GM23338 (cell line): Measurements from ENCODE around the gene AP1B1. TPM values are rescaled to one million over a fixed set of nuclear protein-coding genes. Genes with fewer than 3 reads are reported as not detected.

Source experiments
- ATAC-seq: fragments of 200-7000 bp; cut with Tn5 transposase; 3 replicates; pipeline ENCODE4 v1.9.1; 2020
- DNase-seq: peaks from one replicate; pipeline ENCODE4 v3.0.0-alpha.2; 2015; ENCODE audit warnings: low spot score
- H2AFZ ChIP-seq: fragments of 200-600 bp; sonication (generic); 2 replicates; pipeline ENCODE4 v1.8.0; 2016; ENCODE audit warnings: antibody characterized with exemption, mild to moderate bottlenecking, moderate library complexity
- H3F3A ChIP-seq: fragments of 200-600 bp; sonication (generic); replicated peaks from 2 replicates; pipeline ENCODE4 v1.8.0; 2017; ENCODE audit warnings: antibody characterized with exemption, mixed run types, low read depth
- H3K27ac ChIP-seq: fragments of 200-600 bp; sonication (generic); 2 replicates; pipeline ENCODE4 v1.6.1; 2016; ENCODE audit warnings: low read depth
- H3K27me3 ChIP-seq: fragments of 200-600 bp; sonication (generic); 2 replicates; pipeline ENCODE4 v1.8.0; 2016; ENCODE audit warnings: mild to moderate bottlenecking, mixed run types, moderate library complexity; ENCODE audit not compliant: insufficient read depth
- H3K36me3 ChIP-seq: fragments of 200-600 bp; sonication (generic); 2 replicates; pipeline ENCODE4 v1.8.0; 2016; ENCODE audit warnings: mild to moderate bottlenecking; ENCODE audit not compliant: insufficient read depth
- H3K4me1 ChIP-seq: fragments of 200-600 bp; sonication (generic); 2 replicates; pipeline ENCODE4 v1.8.0; 2016; ENCODE audit warnings: mild to moderate bottlenecking, moderate library complexity; ENCODE audit not compliant: insufficient read depth
- H3K4me2 ChIP-seq: fragments of 200-600 bp; sonication (generic); 2 replicates; pipeline ENCODE4 v1.7.1; 2017; ENCODE audit warnings: mixed run types
- H3K4me3 ChIP-seq: fragments of 200-600 bp; sonication (generic); 2 replicates; pipeline ENCODE4 v1.6.1; 2016; ENCODE audit warnings: mixed run types
- H3K79me2 ChIP-seq: fragments of 200-600 bp; sonication (generic); replicated peaks from 2 replicates; pipeline ENCODE4 v1.8.0; 2017; ENCODE audit warnings: mild to moderate bottlenecking; ENCODE audit not compliant: insufficient read depth
- H3K9me2 ChIP-seq: fragments of 200-600 bp; sonication (generic); 2 replicates; pipeline ENCODE4 v1.8.0; 2017; ENCODE audit not compliant: insufficient read depth
- H4K20me1 ChIP-seq: fragments of 200-600 bp; sonication (generic); replicated peaks from 2 replicates; pipeline ENCODE4 v1.8.0; 2017; ENCODE audit warnings: mild to moderate bottlenecking; ENCODE audit not compliant: insufficient read depth
- H3K27ac Mint-ChIP-seq: 2 replicates; pipeline ENCODE4 v1.8.0; 2020; ENCODE audit warnings: inconsistent platforms, mild to moderate bottlenecking, moderate library complexity, mixed read lengths
- H3K27me3 Mint-ChIP-seq: 3 replicates; pipeline ENCODE4 v1.8.0; 2022; ENCODE audit warnings: low read depth, mild to moderate bottlenecking, moderate library complexity, mixed read lengths, inconsistent platforms; ENCODE audit not compliant: insufficient read depth, poor library complexity
- H3K36me3 Mint-ChIP-seq: 3 replicates; pipeline ENCODE4 v1.8.0; 2021; ENCODE audit warnings: low read depth, mild to moderate bottlenecking, inconsistent platforms, moderate library complexity, mixed read lengths
- H3K4me1 Mint-ChIP-seq: 3 replicates; pipeline ENCODE4 v1.8.0; 2020; ENCODE audit warnings: mild to moderate bottlenecking, inconsistent platforms, mixed read lengths
- H3K4me3 Mint-ChIP-seq: 3 replicates; pipeline ENCODE4 v1.8.0; 2021; ENCODE audit warnings: moderate library complexity, mild to moderate bottlenecking, inconsistent platforms, mixed read lengths
- H3K9me3 Mint-ChIP-seq: 3 replicates; pipeline ENCODE4 v1.8.0; 2020; ENCODE audit warnings: moderate library complexity, mild to moderate bottlenecking, inconsistent platforms, mixed read lengths
- CREB1 ChIP-seq: fragments of 250-450 bp; sonication (Bioruptor Pico); IDR thresholded peaks from 2 replicates; pipeline ENCODE4 v1.5.0; 2020; ENCODE audit warnings: low read depth, mild to moderate bottlenecking, moderate library complexity
- ETS1 ChIP-seq: IDR thresholded peaks from 2 replicates; pipeline ENCODE4 v1.6.1; 2016; ENCODE audit warnings: antibody characterized with exemption
- EZH2 ChIP-seq: fragments of 200-600 bp; sonication (generic); IDR thresholded peaks from one replicate; pipeline ENCODE4 v1.8.0; 2017; ENCODE audit warnings: antibody characterized with exemption, mild to moderate bottlenecking, low read depth; ENCODE audit not compliant: unreplicated experiment
- POLR2AphosphoS5 ChIP-seq: IDR thresholded peaks from 2 replicates; pipeline ENCODE4 v1.6.1; 2016; ENCODE audit warnings: antibody characterized with exemption, low read depth
- REST ChIP-seq: IDR thresholded peaks from one replicate; pipeline ENCODE4 v1.6.1; 2018; ENCODE audit warnings: antibody characterized with exemption; ENCODE audit not compliant: unreplicated experiment
- ZNF114 ChIP-seq: fragments of 250-450 bp; sonication (Bioruptor Pico); IDR thresholded peaks from 2 replicates; pipeline ENCODE4 v1.5.0; 2020; ENCODE audit warnings: mild to moderate bottlenecking, moderate library complexity
- polyA plus RNA-seq: library from polyadenylated mRNA; unstranded; fragments of >200 nt; fragmentation: Nextera tagmentation; extraction: Ambion mirVana; gene quantifications from 2 replicates; pipeline ENCODE4 v1.2.1, GENCODE V29; 2016
- total RNA-seq: library from RNA; depleted of rRNA; stranded (reverse); fragments of >200 nt; shearing (Covaris generic); gene quantifications from 2 replicates; pipeline ENCODE4 v1.2.3, GENCODE V29; 2014

The AP1B1 gene
- total and polyA plus RNA-seq, 2 experiments from 2014 or later: 19.5 to 74.4 TPM

- Histone ChIP-seq H3K4me1 (peaks cover 5% of the 10 kb centered on the region), H3K36me3 (no peaks in the 10 kb centered on the region), H3K9me2 (no peaks in the 10 kb centered on the region), H3K79me2 (peaks cover 52% of the 10 kb centered on the region), H3K27me3 (no peaks in the 10 kb centered on the region), H3F3A (0 out of 2 replicates have a peak, but pooled peaks cover 3% of the 10 kb centered on the region), H3K27ac (no peak overlapping the region), H3K4me3 (no peak overlapping the region), H3K4me2 (no peak overlapping the region), H4K20me1 (peaks cover 21% of the 10 kb centered on the region), H2AFZ (no peak overlapping the region)
- H3K27ac Mint-ChIP-seq: no peak overlapping the region
- ATAC-seq (no peak), DNase-seq (no peak)
- no peak overlapping the region for H3K4me3 Mint-ChIP-seq
- H3K4me1 Mint-ChIP-seq: peaks cover 10% of the 10 kb centered on the region
- TF ChIP-seq ZNF114 (CRISPR knock-in tag): no peak
- no peak for TF ChIP-seq REST
- TF ChIP-seq POLR2AphosphoS5: no peak
- no peak for TF ChIP-seq CREB1 (CRISPR knock-in tag)
- no peak for TF ChIP-seq ETS1
- TF ChIP-seq EZH2: no peak
- no peaks in the 10 kb centered on the region; the same call in 1 of the 3 replicates for H3K36me3 Mint-ChIP-seq
- H3K27me3 Mint-ChIP-seq: peaks cover 5% of the 10 kb centered on the region
- H3K9me3 Mint-ChIP-seq: no peaks in the 10 kb centered on the region
Measured at GRCh38 chr22:29383740-29384139, 4.6 kb downstream of the AP1B1 start.

GRCh38 chr22:29382580-29383302, 5.6 kb downstream of the AP1B1 start:
- H3K27me3 Mint-ChIP-seq: peaks cover 1% of the 10 kb centered on the region
- Histone ChIP-seq H3K27ac (no peak overlapping the region), H2AFZ (no peak overlapping the region), H3K27me3 (no peaks in the 10 kb centered on the region), H3K79me2 (peaks cover 49% of the 10 kb centered on the region), H4K20me1 (peaks cover 21% of the 10 kb centered on the region), H3F3A (0 out of 2 replicates have a peak, but pooled peaks cover 3% of the 10 kb centered on the region), H3K4me2 (no peak overlapping the region), H3K9me2 (no peaks in the 10 kb centered on the region), H3K36me3 (no peaks in the 10 kb centered on the region), H3K4me3 (no peak overlapping the region), H3K4me1 (peaks cover 4% of the 10 kb centered on the region)
- ATAC-seq (no peak), DNase-seq (no peak)
- no peak for TF ChIP-seq REST
- no peak overlapping the region for H3K4me3 Mint-ChIP-seq
- no peak overlapping the region for H3K27ac Mint-ChIP-seq
- H3K4me1 Mint-ChIP-seq: peaks cover 9% of the 10 kb centered on the region
- no peaks in the 10 kb centered on the region for H3K9me3 Mint-ChIP-seq
- H3K36me3 Mint-ChIP-seq: no peaks in the 10 kb centered on the region; the same call in 1 of the 3 replicates
